Pancreas (tissue), 10 donors: ENCODE measurements around the gene TMEM109. TPM values are rescaled to one million over a fixed set of nuclear protein-coding genes. Genes with fewer than 3 reads are reported as not detected.

Source experiments
- ATAC-seq, 4 donors: fragments of 200-7000 bp; cut with Tn5 transposase; one replicate each; pipeline versions ENCODE4 v1.8.0 to v1.9.1; 2020; ENCODE audit warnings: mild to moderate bottlenecking in 4 of 4, moderate library complexity in 4 of 4
- DNase-seq, 6 donors: peaks; one replicate each; pipeline ENCODE4 v3.0.0-alpha.2; 2020
- FAIRE-seq: peaks from 2 replicates; lab custom pipeline; 2012; peaks lifted over from hg19 to GRCh38; lab: Jason Lieb, UNC
- H3K27ac ChIP-seq, 4 donors: fragments of 200-600 bp; sonication (generic); 1 replicate in 3 of 4; 2 replicates in 1 of 4; pipeline versions ENCODE4 v1.5.0 to v1.8.0; 2020
- H3K27me3 ChIP-seq, 4 donors: fragments of 200-600 bp; one replicate each; pipeline ENCODE4 v1.8.0; 2021
- H3K36me3 ChIP-seq, 3 donors: fragments of 200-600 bp; sonication (generic) in 1 of 3; one replicate each; pipeline versions ENCODE4 v1.5.0 to v1.8.0; 2020 to 2021
- H3K4me1 ChIP-seq, 3 donors: fragments of 200-600 bp; one replicate each; pipeline ENCODE4 v1.8.0; 2021
- H3K4me3 ChIP-seq, 4 donors: fragments of 200-600 bp; sonication (generic) in 2 of 4; one replicate each; pipeline versions ENCODE4 v1.5.0 to v1.8.0; 2020 to 2021
- H3K9me3 ChIP-seq, 4 donors: fragments of 200-600 bp; one replicate each; pipeline ENCODE4 v1.8.0; 2021
- WGBS, 2 donors: extraction: QIAGEN DNeasy Blood & Tissue Kit; methylation state at CpG; one replicate each; pipeline ENCODE4 v1.1.7; 2013; 5-methylcytosine and 5-hydroxymethylcytosine counted together
- intact Hi-C, 3 donors: fragments of 100-400 bp; cut with DNase I; formaldehyde crosslinking; loops; one replicate each; pipeline versions ENCODE4 v1.11.1 to v1.14.2; 2022
- polyA plus RNA-seq, 2 donors: library from polyadenylated mRNA; stranded (reverse); fragments of 200-250 nt; gene quantifications; one replicate each; pipeline ENCODE4 v1.2.3, GENCODE V29; 2013
- total RNA-seq, 6 donors: library from RNA; stranded (reverse); fragmentation: NEBNext Ultra II Directional in 4 of 6; extraction: Animal tissue kit (Norgen Biotek cat#: 25700) in 4 of 6; gene quantifications; one replicate each; pipeline versions ENCODE4 v1.2.1 to v1.2.4, GENCODE V29; 2021 to 2023
- TF ChIP-seq, protein P1 (sequence below), 4 donors: fragments of 200-600 bp; sonication (generic) in 3 of 4; IDR thresholded peaks; one replicate each; pipeline versions ENCODE4 v1.5.0 to v1.8.0; 2021; ENCODE audit warnings: antibody characterized with exemption in 4 of 4
- donor health status: healthy with polysubstance abuse.
- donor health status: DM: no; HTN: no; CAD: no; lungs with moderate emphysema.
- donor health status: DM: no; HTN: no; CAD: no.
- donor health status: control.
- donor health status: control.
- donor health status: Bipolar disorder and iron deficiency.
- donor health status: DM: yes; HTN: yes; CAD: no.
- donor health status: DM: no; HTN: no; CAD: no.
- donor health status: DM: no; HTN: no; CAD: no.
- donor health status: DM: yes; HTN: yes; CAD: no.

Gene TMEM109
- total and polyA plus RNA-seq, 8 donors = 28.2 to 53.0 (median 40.0) TPM

DNA sequence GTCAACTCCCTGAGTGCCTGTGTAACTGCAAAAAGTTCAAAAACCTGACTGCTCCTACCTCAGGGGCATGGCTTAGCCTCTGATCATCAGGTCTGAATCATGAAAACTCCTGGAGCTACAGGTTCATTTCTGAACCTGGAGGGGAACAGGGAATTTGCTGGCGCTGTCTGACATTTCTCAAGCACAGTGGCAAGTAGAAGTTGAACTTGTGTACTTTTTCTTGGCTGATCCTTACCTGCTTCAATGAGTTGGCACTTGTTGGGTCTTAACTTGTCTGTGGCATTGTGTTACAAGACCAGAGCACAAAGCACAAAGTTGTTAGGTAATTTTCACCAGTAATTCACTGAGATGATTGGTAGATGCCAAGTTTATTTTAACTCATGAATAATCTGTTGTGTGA is 3.3 kb downstream of the TMEM109 start:
- no peak overlapping the region for H3K27ac ChIP-seq
- WGBS, 2 donors = 93 to 100% methylated on average over 1 of the region's 1 CpG
- no peak overlapping the region for H3K4me3 ChIP-seq
- H3K36me3 ChIP-seq = peaks cover 0 to 22% (median 9%) of the 10 kb centered on the region in 3 donors
- DNase-seq (no peak), FAIRE-seq (no peak), ATAC-seq (no peak)
- H3K27me3 ChIP-seq = no peaks in the 10 kb centered on the region
- no peaks in the 10 kb centered on the region for H3K9me3 ChIP-seq
- intact Hi-C loops = no loop called here
- peaks cover 0 to 9% (median 9%) of the 10 kb centered on the region in 3 donors for H3K4me1 ChIP-seq
- TF ChIP-seq, protein P1, sequence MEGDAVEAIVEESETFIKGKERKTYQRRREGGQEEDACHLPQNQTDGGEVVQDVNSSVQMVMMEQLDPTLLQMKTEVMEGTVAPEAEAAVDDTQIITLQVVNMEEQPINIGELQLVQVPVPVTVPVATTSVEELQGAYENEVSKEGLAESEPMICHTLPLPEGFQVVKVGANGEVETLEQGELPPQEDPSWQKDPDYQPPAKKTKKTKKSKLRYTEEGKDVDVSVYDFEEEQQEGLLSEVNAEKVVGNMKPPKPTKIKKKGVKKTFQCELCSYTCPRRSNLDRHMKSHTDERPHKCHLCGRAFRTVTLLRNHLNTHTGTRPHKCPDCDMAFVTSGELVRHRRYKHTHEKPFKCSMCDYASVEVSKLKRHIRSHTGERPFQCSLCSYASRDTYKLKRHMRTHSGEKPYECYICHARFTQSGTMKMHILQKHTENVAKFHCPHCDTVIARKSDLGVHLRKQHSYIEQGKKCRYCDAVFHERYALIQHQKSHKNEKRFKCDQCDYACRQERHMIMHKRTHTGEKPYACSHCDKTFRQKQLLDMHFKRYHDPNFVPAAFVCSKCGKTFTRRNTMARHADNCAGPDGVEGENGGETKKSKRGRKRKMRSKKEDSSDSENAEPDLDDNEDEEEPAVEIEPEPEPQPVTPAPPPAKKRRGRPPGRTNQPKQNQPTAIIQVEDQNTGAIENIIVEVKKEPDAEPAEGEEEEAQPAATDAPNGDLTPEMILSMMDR (IDR thresholded peaks at IDR 0.05) = no peak

DNA sequence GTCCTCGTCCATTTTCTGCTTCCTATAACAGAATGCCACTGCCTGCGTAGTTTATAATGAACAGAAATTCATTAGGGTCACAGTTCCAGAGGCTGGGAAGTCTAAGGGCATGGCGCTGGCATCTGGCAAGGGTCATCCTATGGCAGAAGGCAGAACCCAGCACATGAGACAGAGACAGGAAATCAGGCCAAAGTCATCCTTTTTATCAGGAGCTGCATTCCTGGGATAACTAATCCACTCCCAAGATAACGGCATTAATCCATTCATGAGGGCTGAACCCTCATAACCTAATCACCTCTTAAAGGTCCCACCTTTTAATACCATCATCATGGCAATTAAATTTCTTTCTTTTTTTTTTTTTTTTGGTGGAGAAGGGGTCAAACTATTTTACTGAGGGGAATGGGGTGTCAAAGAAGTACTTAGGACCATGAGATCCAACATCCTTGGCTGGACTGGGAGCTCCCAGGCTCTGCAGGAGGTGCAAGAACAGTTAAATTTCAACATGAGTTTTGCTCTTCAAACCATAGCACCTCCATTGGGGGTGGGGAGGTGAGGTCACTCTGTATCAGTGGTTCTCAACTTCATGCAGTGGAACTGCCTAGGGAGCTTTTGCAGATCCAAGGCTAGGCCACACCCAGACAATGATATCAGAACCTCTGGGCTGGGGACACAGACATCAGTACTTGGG is 4.4 kb downstream of the TMEM109 start:
- intact Hi-C loops = no loop called here
- ATAC-seq = no peak

DNA sequence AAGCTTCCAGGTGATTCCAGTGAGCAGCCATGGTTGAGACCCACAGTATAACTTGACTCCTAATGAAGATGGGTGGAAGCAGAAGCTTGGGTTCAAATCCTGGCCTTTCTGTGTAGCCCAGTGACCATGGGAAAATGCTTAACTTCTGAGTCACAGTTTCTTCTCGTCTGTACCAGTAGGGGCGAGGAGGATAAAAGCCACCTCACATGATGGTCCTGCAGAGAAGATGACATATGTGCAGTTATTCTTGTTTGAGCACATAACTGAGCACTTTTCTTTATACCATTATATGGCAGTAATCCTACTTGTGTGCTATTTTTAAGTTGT is 4.9 kb downstream of the TMEM109 start:
- 67 to 72% methylated on average over 2 of the region's 2 CpGs for WGBS, 2 donors
- FAIRE-seq = no peak
- intact Hi-C loops = no loop called here
- TF ChIP-seq, protein P1 (IDR thresholded peaks at IDR 0.05) = no peak
- Histone ChIP-seq H3K9me3 (no peaks in the 10 kb centered on the region), H3K4me1 (peaks cover 0 to 9% (median 9%) of the 10 kb centered on the region in 3 donors), H3K4me3 (no peak overlapping the region), H3K27ac (no peak overlapping the region), H3K27me3 (no peaks in the 10 kb centered on the region), H3K36me3 (peaks cover 0 to 26% (median 9%) of the 10 kb centered on the region in 3 donors)
- ATAC-seq = no peak
- no peak for DNase-seq

More for the DNA sequence above, 4.4 kb downstream of the TMEM109 start:
- Histone ChIP-seq H3K36me3 (peaks cover 0 to 26% (median 9%) of the 10 kb centered on the region in 3 donors), H3K27me3 (no peaks in the 10 kb centered on the region), H3K4me1 (peaks cover 0 to 9% (median 9%) of the 10 kb centered on the region in 3 donors), H3K27ac (no peak overlapping the region), H3K4me3 (no peak overlapping the region), H3K9me3 (no peaks in the 10 kb centered on the region)
- FAIRE-seq (no peak), DNase-seq (no peak)
- WGBS, 2 donors = 87 to 91% methylated on average over 4 of the region's 4 CpGs
- TF ChIP-seq, protein P1 (IDR thresholded peaks at IDR 0.05) = no peak

DNA sequence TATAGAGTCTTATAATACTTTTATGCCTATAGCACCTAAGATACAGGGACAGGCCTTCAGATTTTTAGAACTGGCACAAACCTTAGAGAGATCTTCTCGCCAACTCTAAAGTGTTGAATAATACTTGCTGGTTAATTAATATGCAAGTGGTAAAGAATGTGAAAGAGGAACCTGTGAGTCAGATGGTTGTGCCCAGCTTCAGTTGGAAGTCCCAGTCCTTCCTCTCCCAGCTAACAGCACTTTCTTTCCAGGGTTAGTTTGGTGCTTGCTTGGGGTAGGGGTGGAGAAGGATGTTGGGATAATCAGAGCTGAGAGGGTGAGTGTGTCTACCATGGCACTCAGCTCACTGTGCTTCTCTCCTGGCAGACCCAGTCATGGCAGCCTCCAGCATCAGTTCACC is 5.4 kb downstream of the TMEM109 start:
- TF ChIP-seq, protein P1 (IDR thresholded peaks at IDR 0.05) = no peak
- Histone ChIP-seq H3K27me3 (no peaks in the 10 kb centered on the region), H3K4me1 (peaks cover 0 to 9% (median 9%) of the 10 kb centered on the region in 3 donors), H3K4me3 (no peak overlapping the region), H3K9me3 (no peaks in the 10 kb centered on the region), H3K36me3 (peaks cover 0 to 26% (median 9%) of the 10 kb centered on the region in 3 donors), H3K27ac (no peak overlapping the region)
- ATAC-seq = no peak
- 94 to 95% methylated on average over 1 of the region's 1 CpG for WGBS, 2 donors
- intact Hi-C loops = no loop called here
- DNase-seq = no peak
- FAIRE-seq = no peak

DNA sequence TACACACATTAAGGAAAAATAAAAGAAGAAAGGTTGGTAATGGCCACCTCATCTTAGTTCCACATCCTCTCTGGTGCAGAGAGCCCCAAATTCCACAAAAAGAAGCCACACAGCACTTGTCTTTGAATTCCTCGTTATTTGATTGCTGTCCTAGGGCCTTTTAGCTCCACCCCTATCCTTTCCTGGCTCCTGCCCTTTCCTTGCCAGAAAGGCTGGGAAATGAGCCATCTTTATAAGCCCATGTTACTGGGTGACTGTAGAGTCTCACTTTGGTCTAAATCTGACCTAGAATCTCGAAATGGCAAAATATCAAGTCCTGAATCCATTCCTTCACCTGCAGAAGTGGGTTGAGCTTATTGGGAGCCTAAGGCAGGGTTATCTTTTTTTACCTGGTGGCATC is 6.0 kb downstream of the TMEM109 start:
- no peaks in the 10 kb centered on the region for H3K27me3 ChIP-seq
- peaks cover 3 to 11% (median 9%) of the 10 kb centered on the region in 3 donors for H3K4me1 ChIP-seq
- WGBS, 2 donors = 58 to 69% methylated on average over 2 of the region's 2 CpGs
- FAIRE-seq = no peak
- ATAC-seq = no peak
- TF ChIP-seq, protein P1 (IDR thresholded peaks at IDR 0.05) = no peak
- H3K4me3 ChIP-seq = no peak overlapping the region
- H3K36me3 ChIP-seq = peaks cover 0 to 26% (median 9%) of the 10 kb centered on the region in 3 donors
- H3K27ac ChIP-seq = no peak overlapping the region
- no peak for DNase-seq
- intact Hi-C loops = no loop called here
- H3K9me3 ChIP-seq = no peaks in the 10 kb centered on the region
